A673 (cell line): ENCODE measurements around the gene TOMM34. TPM values are rescaled to one million over a fixed set of nuclear protein-coding genes. Genes with fewer than 3 reads are reported as not detected.

Experiments used
- BruUV-seq: library from RNA; stranded (reverse); fragments of 400-500 nt; replicated peaks from 2 replicates; lab custom pipeline; 2021; lab: Mats Ljungman, UMichigan
- CTCF ChIA-PET: fragments of 300-600 bp; sonication (Branson Sonifier 250); formaldehyde crosslinking; loops from one replicate; lab custom pipeline; 2022; ENCODE audit warnings: antibody characterized with exemption; lab: Charles Lee
- POLR2A ChIA-PET: fragments of 300-600 bp; sonication (Branson Sonifier 250); formaldehyde crosslinking; loops from one replicate; lab custom pipeline; 2022; ENCODE audit warnings: antibody characterized with exemption; ENCODE audit not compliant: low non-redundant PET; lab: Charles Lee
- DNase-seq: peaks from one replicate; pipeline ENCODE4 v3.0.0-alpha.2; 2015; ENCODE audit warnings: low spot score
- H3K27ac ChIP-seq: fragments of 200-600 bp; sonication (generic); 2 replicates; pipeline ENCODE4 v1.5.1; 2016; ENCODE audit warnings: mixed run types, low read depth, mild to moderate bottlenecking, mixed read lengths, antibody characterized with exemption, low read length; ENCODE audit not compliant: poor library complexity, severe bottlenecking
- H3K27me3 ChIP-seq: fragments of 200-600 bp; sonication (generic); replicated peaks from 2 replicates; pipeline ENCODE4 v1.6.1; 2017; ENCODE audit warnings: mixed run types, low read depth, mild to moderate bottlenecking, mixed read lengths, antibody characterized with exemption, low read length; ENCODE audit not compliant: insufficient read depth, poor library complexity
- H3K36me3 ChIP-seq: fragments of 200-600 bp; sonication (generic); 2 replicates; pipeline ENCODE4 v1.6.1; 2016; ENCODE audit warnings: mixed run types, mild to moderate bottlenecking, mixed read lengths, antibody characterized with exemption, low read length; ENCODE audit not compliant: insufficient read depth, poor library complexity, severe bottlenecking
- H3K4me1 ChIP-seq: fragments of 200-600 bp; sonication (generic); 2 replicates; pipeline ENCODE4 v1.6.1; 2017; ENCODE audit warnings: mixed run types, mild to moderate bottlenecking, mixed read lengths, antibody characterized with exemption, low read length; ENCODE audit not compliant: insufficient read depth, poor library complexity, severe bottlenecking
- H3K4me3 ChIP-seq: fragments of 200-600 bp; sonication (generic); 2 replicates; pipeline ENCODE4 v1.5.1; 2016; ENCODE audit warnings: low read depth, mixed run types, mild to moderate bottlenecking, mixed read lengths, low read length; ENCODE audit not compliant: poor library complexity, severe bottlenecking
- H3K9me3 ChIP-seq: fragments of 200-600 bp; sonication (generic); 2 replicates; pipeline ENCODE4 v1.6.1; 2016; ENCODE audit warnings: mixed run types, low read depth, mild to moderate bottlenecking, mixed read lengths, antibody characterized with exemption, low read length; ENCODE audit not compliant: poor library complexity, severe bottlenecking
- EZH2 ChIP-seq: fragments of 200-600 bp; sonication (generic); IDR thresholded peaks from 2 replicates; pipeline ENCODE4 v1.6.1; 2017; ENCODE audit warnings: borderline replicate concordance, low read depth, mild to moderate bottlenecking, mixed read lengths, antibody characterized with exemption, low read length; ENCODE audit not compliant: poor library complexity, severe bottlenecking
- intact Hi-C: fragments of 100-400 bp; cut with micrococcal nuclease; formaldehyde crosslinking; loops from one replicate; pipeline ENCODE4 v1.10.0; 2022; ENCODE audit not compliant: unreplicated experiment
- total RNA-seq: library from RNA; stranded (reverse); gene quantifications from 2 replicates; pipeline ENCODE4 v1.2.3, GENCODE V29; 2021
- TF ChIP-seq, protein P1 (sequence below): fragments of 300-800, 200-600 bp; sonication (generic); conservative IDR thresholded peaks from 2 replicates; pipeline ENCODE4 v1.5.1; 2017; ENCODE audit warnings: low read depth, mild to moderate bottlenecking, antibody characterized with exemption, low read length, moderate library complexity, mixed read lengths

The TOMM34 gene
- total RNA-seq, 1 experiment from 2014 or later: 53.5 TPM

DNA sequence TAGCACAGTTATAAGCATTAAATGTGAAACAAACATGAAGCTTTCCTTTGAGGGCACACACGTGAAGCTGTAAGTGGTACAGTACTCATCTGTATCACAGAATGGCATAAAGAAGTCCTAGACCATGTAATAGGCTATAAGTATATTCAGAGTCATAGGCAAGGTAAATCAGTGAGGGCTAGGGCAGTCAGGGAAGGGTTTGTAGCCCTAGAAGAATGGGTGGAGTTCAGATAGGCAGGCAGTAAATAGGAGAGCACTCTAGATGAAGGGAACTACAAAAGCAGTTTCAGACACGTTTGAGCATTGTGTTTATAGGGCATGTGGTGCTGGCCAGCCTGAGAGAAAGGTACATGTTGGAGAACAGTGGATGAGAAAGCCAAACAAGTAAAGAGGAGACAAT is 65.2 kb downstream of the TOMM34 start:
- no peak overlapping the region for H3K27ac ChIP-seq
- H3K27me3 ChIP-seq: no peaks in the 10 kb centered on the region
- no peak for DNase-seq
- intact Hi-C loops: no loop called here
- no peaks in the 10 kb centered on the region for H3K9me3 ChIP-seq
- no peak for TF ChIP-seq EZH2
- TF ChIP-seq, protein P1, sequence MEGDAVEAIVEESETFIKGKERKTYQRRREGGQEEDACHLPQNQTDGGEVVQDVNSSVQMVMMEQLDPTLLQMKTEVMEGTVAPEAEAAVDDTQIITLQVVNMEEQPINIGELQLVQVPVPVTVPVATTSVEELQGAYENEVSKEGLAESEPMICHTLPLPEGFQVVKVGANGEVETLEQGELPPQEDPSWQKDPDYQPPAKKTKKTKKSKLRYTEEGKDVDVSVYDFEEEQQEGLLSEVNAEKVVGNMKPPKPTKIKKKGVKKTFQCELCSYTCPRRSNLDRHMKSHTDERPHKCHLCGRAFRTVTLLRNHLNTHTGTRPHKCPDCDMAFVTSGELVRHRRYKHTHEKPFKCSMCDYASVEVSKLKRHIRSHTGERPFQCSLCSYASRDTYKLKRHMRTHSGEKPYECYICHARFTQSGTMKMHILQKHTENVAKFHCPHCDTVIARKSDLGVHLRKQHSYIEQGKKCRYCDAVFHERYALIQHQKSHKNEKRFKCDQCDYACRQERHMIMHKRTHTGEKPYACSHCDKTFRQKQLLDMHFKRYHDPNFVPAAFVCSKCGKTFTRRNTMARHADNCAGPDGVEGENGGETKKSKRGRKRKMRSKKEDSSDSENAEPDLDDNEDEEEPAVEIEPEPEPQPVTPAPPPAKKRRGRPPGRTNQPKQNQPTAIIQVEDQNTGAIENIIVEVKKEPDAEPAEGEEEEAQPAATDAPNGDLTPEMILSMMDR: no peak
- CTCF ChIA-PET: no interaction called here
- no peak overlapping the region for H3K4me3 ChIP-seq
- POLR2A ChIA-PET: no interaction called here
- no peaks in the 10 kb centered on the region for H3K36me3 ChIP-seq
- peaks cover 13% of the 10 kb centered on the region for H3K4me1 ChIP-seq
- BruUV-seq: no TSS peak

Other genes starting within 250 kb of the TOMM34 start
- gene CCN5, start 245.0 kb downstream of the TOMM34 start, total RNA-seq: not detected in 2 replicates
- not detected in 2 replicates for gene KCNK15, start 214.5 kb downstream of the TOMM34 start, total RNA-seq
- gene RIMS4, start 149.9 kb downstream of the TOMM34 start, total RNA-seq: 0.24 and 0.39 TPM in 2 replicates
- 204 and 224 TPM in 2 replicates for gene YWHAB, start 74.7 kb downstream of the TOMM34 start, total RNA-seq
- gene PABPC1L, start 50.3 kb downstream of the TOMM34 start, total RNA-seq: 42.2 and 47.7 TPM in 2 replicates
- gene STK4, start 6.1 kb upstream of the TOMM34 start, total RNA-seq: 52.7 and 53.2 TPM in 2 replicates
- not detected in 2 replicates for gene KCNS1, start 140.7 kb upstream of the TOMM34 start, total RNA-seq
- not detected in 2 replicates for gene WFDC5, start 154.8 kb upstream of the TOMM34 start, total RNA-seq
- gene WFDC12, start 164.1 kb upstream of the TOMM34 start, total RNA-seq: not detected in 2 replicates
- not detected in 2 replicates for gene PI3, start 214.5 kb upstream of the TOMM34 start, total RNA-seq
- 2.1 and 5.5 TPM in 2 replicates for gene SEMG1, start 246.6 kb upstream of the TOMM34 start, total RNA-seq